ENCODE measurements around the gene GCNT3.
"Not testable (repeated sequence)": the region's sequence is repeated elsewhere in the genome, so short reads cannot be mapped to it uniquely, and the experiment has no call there.

Gene GCNT3

GRCh38 chr15:59615661-59616060 lies 4.1 kb downstream of the GCNT3 start:
- in situ Hi-C loops (cut with HindIII; ENCODE audit: low sequenced_read_pairs), result no loop called here

- in situ Hi-C loops (cut with HindIII; ENCODE audit: low sequenced_read_pairs), result no loop called here
Observed at GRCh38 chr15:59616379-59616778, 4.8 kb downstream of the GCNT3 start.

- in situ Hi-C loops (cut with HindIII; ENCODE audit: low sequenced_read_pairs), result no loop called here
Observed at GRCh38 chr15:59618406-59618805, 6.8 kb downstream of the GCNT3 start.

- in situ Hi-C loops (cut with HindIII; ENCODE audit: low sequenced_read_pairs), result no loop called here
Observed at GRCh38 chr15:59622289-59622688, 10.7 kb downstream of the GCNT3 start.

- in situ Hi-C loops (cut with HindIII; ENCODE audit: low sequenced_read_pairs), result no loop called here
Observed at GRCh38 chr15:59632714-59633113, 21.1 kb downstream of the GCNT3 start.

GRCh38 chr15:59636184-59636583 lies 24.6 kb downstream of the GCNT3 start:
- in situ Hi-C loops (cut with HindIII; ENCODE audit: low sequenced_read_pairs), result no loop called here

- in situ Hi-C loops (cut with HindIII; ENCODE audit: low sequenced_read_pairs), result not testable (repeated sequence)
Observed at GRCh38 chr15:59637507-59637906, 25.9 kb downstream of the GCNT3 start.

GRCh38 chr15:59642351-59642750 lies 30.8 kb downstream of the GCNT3 start:
- in situ Hi-C loops (cut with HindIII; ENCODE audit: low sequenced_read_pairs), result no loop called here

- in situ Hi-C loops (cut with HindIII; ENCODE audit: low sequenced_read_pairs), result no loop called here
Observed at GRCh38 chr15:59644756-59645155, 33.2 kb downstream of the GCNT3 start.

GRCh38 chr15:59645812-59646211 lies 34.2 kb downstream of the GCNT3 start:
- in situ Hi-C loops (cut with HindIII; ENCODE audit: low sequenced_read_pairs), result not testable (repeated sequence)

- in situ Hi-C loops (cut with HindIII; ENCODE audit: low sequenced_read_pairs), result no loop called here
Observed at GRCh38 chr15:59646277-59646676, 34.7 kb downstream of the GCNT3 start.

- in situ Hi-C loops (cut with HindIII; ENCODE audit: low sequenced_read_pairs), result no loop called here
Observed at GRCh38 chr15:59647085-59647484, 35.5 kb downstream of the GCNT3 start.

GRCh38 chr15:59649603-59650002 lies 38.0 kb downstream of the GCNT3 start:
- in situ Hi-C loops (cut with HindIII; ENCODE audit: low sequenced_read_pairs), result no loop called here

- in situ Hi-C loops (cut with HindIII; ENCODE audit: low sequenced_read_pairs), result no loop called here
Observed at GRCh38 chr15:59654046-59654445, 42.5 kb downstream of the GCNT3 start.

- in situ Hi-C loops (cut with HindIII; ENCODE audit: low sequenced_read_pairs), result no loop called here
Observed at GRCh38 chr15:59656897-59657634, 45.5 kb downstream of the GCNT3 start, which contains the start of gene GTF2A2. Gene GTF2A2, minus strand, starts transcription at chr15:59657515. Its CDS starts 5,238 bp downstream, at chr15:59652277.

- in situ Hi-C loops (cut with HindIII; ENCODE audit: low sequenced_read_pairs), result no loop called here
Observed at GRCh38 chr15:59657635-59658125, 46.1 kb downstream of the GCNT3 start.

- in situ Hi-C loops (cut with HindIII; ENCODE audit: low sequenced_read_pairs), result no loop called here
Observed at GRCh38 chr15:59659366-59659765, 47.8 kb downstream of the GCNT3 start.

- in situ Hi-C loops (cut with HindIII; ENCODE audit: low sequenced_read_pairs), result no loop called here
Observed at GRCh38 chr15:59662260-59662659, 50.7 kb downstream of the GCNT3 start.

- in situ Hi-C loops (cut with HindIII; ENCODE audit: low sequenced_read_pairs), result no loop called here
Observed at GRCh38 chr15:59668556-59668955, 57.0 kb downstream of the GCNT3 start.
